HT1080 (cell line): Measurements from ENCODE around the gene PELI2. TPM values are rescaled to one million over a fixed set of nuclear protein-coding genes. Genes with fewer than 3 reads are reported as not detected.
"Not testable (repeated sequence)": the region's sequence is repeated elsewhere in the genome, so short reads cannot be mapped to it uniquely, and the experiment has no call there.

Experiments
- DNase-seq: peaks from one replicate; pipeline ENCODE4 v3.0.0-alpha.2; 2015; ENCODE audit warnings: low read depth
- total RNA-seq: library from RNA; depleted of rRNA; stranded (reverse); fragments of >200 nt; shearing (Covaris generic); gene quantifications from 2 replicates; pipeline ENCODE4 v1.2.3, GENCODE V29; 2014

PELI2 gene
- total RNA-seq, 1 experiment from 2014 or later, result 2.1 TPM

DNA sequence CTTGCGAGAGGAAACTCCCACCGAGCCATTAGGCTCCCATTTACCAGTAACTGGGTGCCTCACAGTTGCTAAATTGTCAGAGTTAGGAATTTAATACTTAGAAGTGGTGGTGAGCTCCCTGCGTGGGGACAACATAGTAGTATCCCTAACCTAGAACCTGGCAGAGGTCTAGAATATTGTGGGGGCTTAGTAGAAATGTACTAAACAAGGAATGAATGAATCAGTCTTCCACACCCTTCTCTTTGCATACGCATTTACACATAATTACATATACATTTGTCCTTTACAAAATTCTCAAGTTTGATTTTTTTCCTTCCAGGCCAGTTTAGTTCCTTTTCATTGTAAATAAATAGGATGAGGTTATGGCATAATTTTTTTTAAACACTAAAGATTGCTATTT is 24.1 kb downstream of the PELI2 start:
- DNase-seq, result no peak

DNA sequence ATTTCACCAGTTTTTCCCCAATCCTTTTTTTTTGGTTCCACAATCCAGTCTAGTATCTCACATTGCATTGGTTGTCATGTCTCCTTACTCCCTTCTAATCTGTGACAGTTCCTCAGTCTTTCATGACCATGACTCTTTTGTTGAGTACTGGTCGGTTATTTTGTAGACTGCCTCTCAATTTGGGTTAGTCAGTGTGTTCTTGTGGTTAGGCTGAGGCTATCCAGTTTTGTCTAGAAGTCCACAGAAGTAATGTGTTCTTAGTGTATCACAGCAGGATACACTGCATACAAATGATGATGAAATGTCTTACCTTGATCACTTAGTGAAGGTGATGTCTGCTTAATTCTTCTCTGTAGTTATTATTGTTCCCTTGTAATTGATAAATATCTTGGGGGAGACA is 24.8 kb downstream of the PELI2 start:
- DNase-seq, result no peak

DNA sequence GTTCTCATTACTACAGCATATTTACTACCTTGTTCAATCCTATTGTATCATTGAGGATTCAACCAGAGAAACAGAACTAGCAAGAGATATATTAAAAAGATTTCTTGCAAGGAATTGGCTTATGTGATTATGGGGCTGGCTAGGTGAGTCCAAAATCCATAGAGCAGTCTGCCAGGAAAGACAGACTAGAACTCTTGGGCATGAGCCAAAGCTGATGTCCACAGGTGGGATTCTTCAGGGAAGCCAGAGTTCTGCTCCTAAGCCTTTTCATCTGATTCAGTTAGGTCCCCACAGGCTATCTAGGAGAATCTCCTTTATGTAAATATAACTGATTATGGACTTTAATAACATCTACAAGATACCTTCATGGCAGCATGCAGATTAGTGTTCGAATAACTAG is 26.0 kb downstream of the PELI2 start:
- no peak for DNase-seq

DNA sequence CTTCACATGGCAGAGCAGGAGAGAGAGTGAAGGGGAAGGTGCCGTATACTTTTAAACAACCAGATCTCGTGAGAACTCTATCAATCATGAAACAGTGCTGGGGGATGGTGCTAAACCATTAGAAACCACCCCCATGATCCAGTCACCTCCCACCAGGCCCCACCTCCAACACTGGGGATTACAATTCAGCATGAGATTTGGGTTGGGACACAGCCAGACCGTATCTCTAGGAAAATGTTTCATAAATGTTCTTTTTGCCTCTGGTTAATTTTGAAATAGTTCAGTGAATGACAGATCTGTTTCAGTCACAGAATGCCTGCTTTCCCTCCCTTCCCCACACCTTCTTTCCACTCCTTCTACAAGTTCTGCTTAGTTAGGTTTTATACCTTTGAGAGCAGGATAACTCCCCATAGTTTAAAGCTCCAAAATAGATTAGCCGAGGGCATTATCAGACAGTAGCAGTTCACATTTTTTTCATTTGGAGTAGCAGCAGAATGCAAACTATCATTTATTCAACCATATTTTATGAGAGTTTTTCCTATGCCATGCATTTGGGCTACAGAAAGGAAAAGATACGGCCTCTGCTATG is 27.1 kb downstream of the PELI2 start:
- no peak for DNase-seq

DNA sequence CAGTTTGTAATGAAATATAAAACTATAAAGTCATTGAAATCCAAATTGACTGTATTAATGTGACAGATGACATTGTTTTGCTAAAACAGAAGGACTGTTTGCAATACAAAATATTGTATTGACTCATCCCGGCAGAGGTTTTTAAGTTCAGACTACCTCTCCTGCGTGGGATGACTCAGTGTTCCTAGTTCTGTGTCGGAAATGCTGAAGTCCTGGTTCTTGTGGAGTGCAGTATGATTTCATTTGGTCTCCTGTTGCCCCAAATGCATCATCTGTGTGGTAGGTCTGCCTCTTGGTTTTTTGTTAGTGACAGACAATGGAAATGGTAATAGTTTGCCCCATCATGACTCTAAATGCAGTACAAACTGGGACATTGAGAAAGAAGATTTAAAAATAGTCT is 27.8 kb downstream of the PELI2 start:
- peak; percentile 57 for DNase-seq

DNA sequence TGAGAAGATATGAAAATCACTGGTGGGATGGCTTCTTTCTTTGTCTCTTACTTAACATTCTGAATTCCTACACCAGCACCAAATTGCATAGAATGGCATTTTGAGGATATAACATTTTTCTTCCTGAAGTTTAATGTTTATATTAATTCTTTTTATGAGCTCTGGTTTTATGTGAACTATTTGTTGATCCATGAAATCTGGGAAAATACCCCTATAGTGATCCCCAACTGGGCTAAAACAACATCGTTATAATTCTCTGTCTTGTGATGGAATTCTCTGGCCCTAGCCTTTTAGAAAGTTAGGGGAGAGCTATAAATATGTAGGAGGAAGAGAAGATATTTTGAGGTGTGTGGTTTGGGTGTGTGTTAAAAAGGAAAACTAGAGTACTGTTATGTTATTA is 29.2 kb downstream of the PELI2 start:
- DNase-seq, result no peak

DNA sequence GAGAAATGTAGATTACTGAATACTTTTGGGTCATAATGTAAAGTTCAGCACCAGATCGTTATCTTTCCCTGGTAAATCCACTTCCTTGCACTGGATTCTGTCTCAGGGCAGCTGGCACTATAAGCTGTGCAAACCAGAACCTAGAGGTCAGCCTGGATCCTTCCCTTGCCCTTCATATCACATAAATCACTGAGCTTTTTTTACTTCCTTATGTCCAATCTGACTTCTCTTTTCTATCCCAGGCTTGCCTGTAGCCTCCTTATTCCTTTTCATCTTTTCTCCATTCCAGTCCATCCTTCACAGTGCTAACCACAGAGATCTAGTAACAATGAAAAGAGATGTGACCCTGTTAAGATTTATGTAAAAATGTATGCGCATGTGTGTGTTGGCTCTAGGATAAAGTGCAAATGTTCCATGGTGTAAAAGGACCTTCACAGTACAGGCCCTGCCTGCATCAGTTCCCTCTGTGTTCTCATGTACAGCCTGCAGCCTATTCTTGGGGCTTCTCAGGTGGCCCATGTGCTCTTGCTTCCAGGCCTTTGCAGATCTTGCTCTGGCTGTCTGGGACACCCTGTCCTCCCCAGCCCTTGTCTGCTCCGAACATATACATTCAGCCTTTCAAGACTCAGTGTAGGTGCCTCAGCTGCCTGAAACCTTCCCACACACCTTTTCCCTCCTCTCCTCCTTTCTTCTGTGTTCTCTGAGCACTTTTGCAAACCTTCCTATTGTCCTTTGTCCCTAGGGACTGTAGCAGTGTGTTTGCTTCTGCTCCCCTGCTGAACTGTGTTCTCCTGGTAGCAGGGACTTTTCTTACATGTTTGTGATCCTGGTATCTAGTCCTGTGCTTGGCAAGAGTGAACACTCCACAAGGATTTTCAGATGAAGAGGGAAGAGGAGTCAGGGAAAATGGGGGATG is 30.0 kb downstream of the PELI2 start:
- DNase-seq, result no peak

DNA sequence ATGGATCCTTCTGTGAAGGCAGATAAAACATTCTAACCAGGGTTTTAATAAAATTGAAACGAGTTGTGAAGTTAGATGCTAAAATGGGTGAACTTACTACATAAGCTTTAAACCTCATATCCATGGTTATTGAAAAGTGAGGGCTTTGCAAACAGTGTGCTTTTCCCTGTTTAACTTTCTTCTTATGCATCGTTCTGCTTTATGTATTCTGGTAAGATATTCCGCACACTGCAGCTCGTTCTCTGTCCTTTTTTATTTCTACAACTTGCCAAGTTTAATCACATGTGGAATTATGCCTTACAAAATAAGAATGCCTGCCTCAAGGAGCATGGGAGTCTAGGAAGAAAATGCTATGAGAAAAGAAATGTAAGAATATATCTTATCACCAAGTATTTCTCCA is 30.9 kb downstream of the PELI2 start:
- no peak for DNase-seq

DNA sequence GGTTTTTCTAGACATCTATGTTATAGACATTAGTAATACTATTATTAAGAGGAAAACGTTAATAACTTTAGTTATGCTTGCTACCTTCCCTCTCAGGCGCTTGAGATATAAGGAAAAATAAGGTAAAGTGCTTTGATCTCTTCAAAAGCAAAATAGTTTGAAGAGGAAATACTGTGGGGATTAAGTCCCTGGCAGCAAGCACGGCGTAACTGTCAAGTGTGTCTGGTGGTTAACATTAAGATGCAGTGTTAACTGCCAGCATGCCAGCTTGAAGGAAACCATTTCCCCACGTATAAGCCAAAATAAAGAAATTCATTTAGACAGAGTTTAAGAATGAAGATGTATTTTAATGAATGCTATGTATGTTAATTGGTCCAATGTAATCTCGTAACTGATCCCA is 31.8 kb downstream of the PELI2 start:
- DNase-seq, result no peak

DNA sequence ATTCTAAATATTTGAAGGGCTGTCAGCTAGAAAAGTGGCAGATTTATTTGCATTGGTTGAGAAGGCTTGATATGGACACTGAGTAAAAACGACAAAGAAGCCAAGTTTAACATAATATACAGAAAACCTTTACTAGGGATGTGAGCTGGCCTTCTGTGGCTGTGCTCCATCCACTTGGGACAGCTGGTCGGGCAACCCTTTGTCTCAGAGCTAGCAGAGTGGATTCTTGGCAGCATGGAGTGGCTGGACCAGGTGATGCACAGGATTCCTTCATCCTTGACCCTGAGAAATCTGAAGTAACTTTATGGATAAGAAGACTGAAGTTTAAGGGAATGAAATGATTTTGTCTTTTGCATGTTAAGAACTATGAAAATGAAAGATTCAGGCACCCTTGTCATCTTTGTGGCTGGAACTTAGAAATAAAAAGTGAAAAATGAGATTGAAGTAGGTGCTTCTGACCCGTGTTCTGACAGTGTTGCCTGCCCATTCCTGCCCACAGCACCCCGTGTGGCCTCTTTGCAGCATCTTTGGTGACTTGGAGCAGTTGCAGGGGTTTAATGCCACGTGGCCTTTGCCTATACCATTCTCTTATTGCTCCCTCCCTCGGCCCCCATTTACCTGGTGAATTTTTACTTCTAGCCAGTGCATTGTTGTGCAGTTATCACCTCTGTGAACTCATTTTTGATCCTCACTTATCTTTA is 32.6 kb downstream of the PELI2 start:
- no peak for DNase-seq

DNA sequence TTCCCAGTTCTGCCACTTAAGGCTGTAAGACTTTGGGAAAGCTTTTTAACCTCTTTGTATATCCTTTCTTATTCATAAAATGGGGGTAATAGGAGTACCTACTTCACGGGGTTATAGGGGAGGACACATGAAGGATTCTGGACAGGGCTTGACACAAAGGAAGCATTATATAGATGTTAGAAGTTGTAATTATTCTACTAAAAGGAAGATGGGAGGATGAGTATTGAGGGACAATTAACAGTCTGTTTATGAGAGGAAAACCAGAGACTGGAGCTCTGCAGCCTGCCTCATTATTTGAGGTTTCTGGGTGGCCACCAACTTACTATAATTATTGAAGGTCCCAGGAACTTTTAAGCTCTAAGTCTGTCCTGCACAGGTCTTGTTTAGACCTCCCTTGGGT is 34.0 kb downstream of the PELI2 start:
- no peak for DNase-seq

DNA sequence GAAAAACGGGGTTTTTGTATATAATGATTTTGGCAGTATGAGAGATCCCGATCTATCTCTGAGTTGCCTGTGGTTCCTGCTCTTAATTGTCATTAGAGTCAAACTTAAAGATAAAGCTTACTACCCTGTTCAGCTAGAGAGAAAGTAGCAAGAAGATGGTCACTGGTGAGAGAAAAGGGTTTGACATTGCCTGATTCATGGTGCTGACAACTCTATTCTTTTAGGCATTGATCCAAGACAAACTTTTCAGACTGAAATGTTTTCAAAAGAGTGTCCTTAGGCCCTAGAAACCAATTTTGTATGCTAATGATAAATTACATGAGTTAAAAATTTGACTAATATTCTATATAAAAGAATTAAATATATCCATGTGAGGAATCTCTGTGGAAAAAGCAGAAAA is 35.1 kb downstream of the PELI2 start:
- DNase-seq, result no peak

DNA sequence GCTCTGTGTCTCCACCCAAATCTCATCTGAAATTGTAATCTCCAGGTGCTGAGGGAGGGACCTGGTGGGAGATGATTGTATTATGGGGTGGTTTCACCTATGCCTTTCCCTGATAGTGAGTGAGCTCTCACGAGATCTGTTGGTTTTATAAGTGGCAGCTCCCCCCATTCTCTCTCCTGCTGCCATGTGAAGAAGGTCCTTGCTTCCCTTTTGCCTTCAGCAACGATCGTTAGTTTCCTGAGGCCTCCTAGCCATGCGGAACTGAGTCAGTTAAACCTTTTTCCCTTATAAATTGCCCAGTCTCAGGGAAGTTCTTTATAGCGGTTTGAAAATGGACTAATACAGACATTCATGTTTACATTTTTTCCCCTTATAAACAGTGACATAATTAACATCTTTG is 36.1 kb downstream of the PELI2 start:
- no peak for DNase-seq

DNA sequence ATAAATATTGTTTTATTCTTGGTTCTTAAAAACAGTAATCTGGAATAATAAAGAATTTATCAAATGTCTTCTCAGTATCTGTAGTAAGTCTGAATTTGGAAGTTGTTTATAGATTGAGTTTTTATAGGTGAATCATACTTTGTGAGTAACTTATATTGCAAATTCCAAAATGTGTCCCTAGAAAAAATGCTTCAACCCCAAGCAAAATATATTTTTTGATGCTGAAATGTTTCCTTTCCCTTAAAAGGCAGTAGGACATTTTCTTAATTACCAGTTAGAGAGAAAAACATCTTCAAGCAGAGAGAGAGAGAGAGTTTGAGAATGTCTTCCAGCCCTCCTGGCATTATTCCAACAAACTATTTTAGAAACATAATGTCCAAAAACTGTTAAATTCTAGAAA is 37.9 kb downstream of the PELI2 start:
- DNase-seq, result no peak

DNA sequence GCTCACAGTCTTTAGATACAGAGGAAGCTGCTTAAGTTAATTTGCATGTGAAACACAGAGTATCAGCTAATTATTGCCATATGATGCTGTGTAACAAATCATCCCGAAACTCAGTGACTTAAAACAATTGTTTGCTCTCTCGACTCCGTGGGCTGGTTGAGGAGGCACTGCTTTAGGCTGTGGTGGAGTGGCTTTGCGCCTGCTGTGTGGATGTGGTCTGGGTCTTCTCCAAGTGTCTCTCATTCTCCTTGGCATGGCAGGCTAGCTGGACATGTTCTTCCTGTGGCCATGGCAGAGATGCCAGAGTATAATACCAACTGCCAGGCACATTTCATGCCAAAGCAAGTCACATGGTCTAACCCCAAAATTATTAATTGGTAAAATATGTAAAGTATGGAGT is 40.9 kb downstream of the PELI2 start:
- DNase-seq, result no peak

DNA sequence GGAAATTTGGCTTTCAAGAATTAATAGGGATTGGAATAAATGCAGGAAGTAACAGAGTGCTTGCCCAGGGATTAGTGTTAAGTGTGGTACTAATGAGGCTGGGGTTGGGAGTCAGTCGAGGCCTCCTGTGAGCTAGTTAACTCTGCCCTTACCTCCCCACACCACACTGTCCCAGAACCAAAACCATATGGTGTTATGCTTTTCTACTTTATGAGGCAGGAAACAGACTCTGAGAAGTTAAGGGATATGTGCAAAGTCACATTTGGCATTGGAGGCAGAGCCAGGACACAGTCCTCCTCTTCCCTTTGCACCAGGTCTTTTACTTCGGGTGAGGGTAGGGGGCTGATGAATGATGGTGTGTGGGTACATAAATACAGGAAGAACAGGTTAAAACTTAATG is 41.9 kb downstream of the PELI2 start:
- no peak for DNase-seq

DNA sequence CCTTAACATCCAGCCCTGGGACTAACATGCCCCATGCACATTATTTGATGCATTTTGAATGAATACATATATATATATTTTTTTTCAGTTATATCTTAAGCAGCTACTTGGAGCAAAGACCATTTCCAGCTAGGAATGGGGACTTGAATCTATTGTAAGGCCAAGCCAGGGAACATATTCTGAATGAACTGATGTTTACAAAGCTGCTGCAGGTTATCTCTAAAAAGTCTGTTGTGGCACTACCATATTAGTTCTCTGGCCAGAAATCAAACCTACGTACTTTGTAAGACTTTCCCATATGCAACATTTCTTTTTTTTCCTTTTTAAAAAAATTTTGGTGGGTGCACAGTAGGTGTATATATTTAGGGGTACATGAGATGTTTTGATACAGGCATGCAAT is 43.4 kb downstream of the PELI2 start:
- no peak for DNase-seq

DNA sequence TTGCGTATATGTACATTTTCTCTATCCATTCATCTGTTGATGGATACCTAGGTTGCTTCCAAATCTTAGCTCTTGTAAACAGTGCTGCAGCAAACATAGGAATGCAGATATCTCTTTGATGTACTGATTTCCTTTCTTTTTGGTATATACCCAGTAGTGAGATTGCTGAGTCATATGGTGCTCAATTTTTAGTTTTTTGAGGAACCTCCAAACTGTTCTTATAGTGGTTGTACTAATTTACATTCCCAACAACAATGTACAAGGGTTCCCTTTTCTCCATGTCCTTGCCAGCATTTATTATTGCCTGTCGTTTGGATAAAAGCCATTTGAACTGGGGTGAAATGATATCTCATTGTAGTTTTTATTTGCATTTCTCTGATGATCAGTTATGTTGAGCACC is 44.3 kb downstream of the PELI2 start:
- DNase-seq, result no peak

DNA sequence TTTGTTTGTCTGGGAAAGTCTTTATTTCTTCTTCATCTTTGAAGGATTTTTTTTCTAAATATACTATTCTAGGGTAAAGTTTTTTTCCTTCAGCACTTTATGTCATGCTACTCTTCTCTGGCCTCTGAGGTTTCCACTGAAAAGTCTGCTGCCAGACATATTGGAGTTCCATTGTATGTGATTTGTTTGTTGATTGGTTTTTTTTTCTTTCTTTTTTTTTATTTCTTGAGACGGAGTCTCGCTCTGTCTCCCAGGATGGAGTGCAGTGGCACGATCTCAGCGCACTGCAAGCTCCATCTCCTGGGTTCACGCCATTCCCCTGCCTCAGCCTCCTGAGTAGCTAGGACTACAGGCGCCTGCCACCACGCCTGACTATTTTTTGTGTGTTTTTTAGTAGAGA is 48.4 kb downstream of the PELI2 start:
- not testable (repeated sequence) for DNase-seq

DNA sequence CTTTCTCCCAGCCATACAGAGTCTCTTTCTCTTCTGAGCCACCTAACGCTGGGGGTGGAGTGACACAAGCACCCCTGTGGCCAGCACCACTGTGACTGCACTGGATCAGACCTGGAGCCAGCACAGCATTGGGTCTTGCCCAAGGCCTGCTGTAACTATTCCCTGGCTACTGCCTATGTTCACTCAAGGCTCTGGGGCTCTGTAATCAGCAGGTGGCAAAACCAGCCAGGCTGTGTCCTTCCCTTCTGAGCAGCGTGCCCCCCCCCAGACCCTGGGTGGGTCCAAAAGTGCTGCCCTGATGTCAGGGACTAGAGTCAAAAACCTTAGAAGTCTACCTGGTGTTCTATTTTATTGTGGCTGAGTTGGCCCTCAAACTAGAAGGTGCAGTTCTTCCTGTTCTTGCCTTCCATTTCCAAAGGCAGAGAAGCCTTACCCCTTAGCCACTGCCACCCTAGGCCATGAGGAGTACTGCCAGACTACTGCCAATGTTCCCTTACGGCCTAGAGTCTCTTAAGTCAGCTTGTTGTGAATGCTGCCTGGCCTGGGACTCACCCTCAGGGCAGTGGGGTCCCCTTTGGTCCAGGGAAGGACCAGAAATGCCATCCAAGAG is 49.9 kb downstream of the PELI2 start:
- no peak for DNase-seq

DNA sequence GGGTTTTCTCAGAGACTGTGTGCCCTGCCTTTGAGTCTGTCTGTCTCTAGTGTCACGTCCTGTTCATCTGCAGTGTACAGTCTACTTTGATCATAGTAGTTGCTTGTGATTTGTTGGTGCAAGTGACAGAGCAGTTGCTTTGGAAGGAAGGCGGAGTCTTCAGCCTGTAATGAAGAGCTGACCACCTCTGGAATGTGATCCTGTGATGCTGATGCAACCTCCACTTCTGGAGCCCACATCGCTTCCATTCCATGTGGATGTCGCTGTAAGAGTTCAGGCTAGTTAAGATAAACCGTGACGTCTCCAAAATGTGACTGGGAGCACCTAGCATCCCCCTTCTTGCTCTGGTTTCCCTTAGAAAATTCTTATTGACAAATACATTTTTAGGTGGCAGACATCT is 51.8 kb downstream of the PELI2 start:
- no peak for DNase-seq

DNA sequence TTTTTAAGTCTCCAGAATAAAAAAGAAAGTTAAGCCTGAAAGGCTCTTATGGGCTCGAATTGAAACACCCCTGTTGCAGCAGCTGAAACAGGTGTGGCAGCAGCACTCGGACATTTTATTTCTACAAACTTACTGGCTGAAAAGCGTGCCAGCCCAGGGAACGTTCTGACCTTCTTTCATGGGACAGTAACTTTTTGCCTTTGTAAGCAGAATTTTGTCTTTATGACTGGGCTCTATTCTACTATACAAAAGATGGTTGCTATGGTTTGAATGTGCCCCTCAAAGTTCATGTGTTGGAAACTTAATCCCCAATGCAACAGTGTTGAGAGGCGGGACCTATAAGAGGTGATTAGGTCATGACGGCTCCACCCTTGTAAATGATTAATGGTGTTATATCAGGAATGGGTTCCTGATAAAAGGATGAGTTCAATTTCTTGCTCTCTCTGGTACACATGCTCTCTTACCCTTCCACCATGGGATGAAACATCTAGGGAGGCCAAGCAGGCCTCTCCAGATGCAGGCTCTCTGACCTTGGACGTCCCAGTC is 52.7 kb downstream of the PELI2 start:
- DNase-seq, result no peak
